A673 (cell line): ENCODE data around the gene MTURN. TPM values are rescaled to one million over a fixed set of nuclear protein-coding genes. Genes with fewer than 3 reads are reported as not detected.

Experiments
- Bru-seq: library from RNA; stranded (reverse); fragments of 400-500 nt; gene quantifications from one replicate; lab custom pipeline; 2021; lab: Mats Ljungman, UMichigan
- BruChase-seq, 2 experiments: library from RNA; stranded (reverse); fragments of 400-500 nt; gene quantifications; one replicate each; lab custom pipeline; 2021; lab: Mats Ljungman, UMichigan
- BruUV-seq: library from RNA; stranded (reverse); fragments of 400-500 nt; replicated peaks from 2 replicates; lab custom pipeline; 2021; lab: Mats Ljungman, UMichigan
- CTCF ChIA-PET: fragments of 300-600 bp; sonication (Branson Sonifier 250); formaldehyde crosslinking; loops from one replicate; lab custom pipeline; 2022; ENCODE audit warnings: antibody characterized with exemption; lab: Charles Lee
- POLR2A ChIA-PET: fragments of 300-600 bp; sonication (Branson Sonifier 250); formaldehyde crosslinking; loops from one replicate; lab custom pipeline; 2022; ENCODE audit warnings: antibody characterized with exemption; ENCODE audit not compliant: low non-redundant PET; lab: Charles Lee
- DNase-seq: peaks from one replicate; pipeline ENCODE4 v3.0.0-alpha.2; 2015; ENCODE audit warnings: low spot score
- H3K27ac ChIP-seq: fragments of 200-600 bp; sonication (generic); 2 replicates; pipeline ENCODE4 v1.5.1; 2016; ENCODE audit warnings: mixed run types, low read depth, mild to moderate bottlenecking, mixed read lengths, antibody characterized with exemption, low read length; ENCODE audit not compliant: poor library complexity, severe bottlenecking
- H3K27me3 ChIP-seq: fragments of 200-600 bp; sonication (generic); replicated peaks from 2 replicates; pipeline ENCODE4 v1.6.1; 2017; ENCODE audit warnings: mixed run types, low read depth, mild to moderate bottlenecking, mixed read lengths, antibody characterized with exemption, low read length; ENCODE audit not compliant: insufficient read depth, poor library complexity
- H3K36me3 ChIP-seq: fragments of 200-600 bp; sonication (generic); 2 replicates; pipeline ENCODE4 v1.6.1; 2016; ENCODE audit warnings: mixed run types, mild to moderate bottlenecking, mixed read lengths, antibody characterized with exemption, low read length; ENCODE audit not compliant: insufficient read depth, poor library complexity, severe bottlenecking
- H3K4me1 ChIP-seq: fragments of 200-600 bp; sonication (generic); 2 replicates; pipeline ENCODE4 v1.6.1; 2017; ENCODE audit warnings: mixed run types, mild to moderate bottlenecking, mixed read lengths, antibody characterized with exemption, low read length; ENCODE audit not compliant: insufficient read depth, poor library complexity, severe bottlenecking
- H3K4me3 ChIP-seq: fragments of 200-600 bp; sonication (generic); 2 replicates; pipeline ENCODE4 v1.5.1; 2016; ENCODE audit warnings: low read depth, mixed run types, mild to moderate bottlenecking, mixed read lengths, low read length; ENCODE audit not compliant: poor library complexity, severe bottlenecking
- H3K9me3 ChIP-seq: fragments of 200-600 bp; sonication (generic); 2 replicates; pipeline ENCODE4 v1.6.1; 2016; ENCODE audit warnings: mixed run types, low read depth, mild to moderate bottlenecking, mixed read lengths, antibody characterized with exemption, low read length; ENCODE audit not compliant: poor library complexity, severe bottlenecking
- CTCF ChIP-seq: fragments of 300-800, 200-600 bp; sonication (generic); conservative IDR thresholded peaks from 2 replicates; pipeline ENCODE4 v1.5.1; 2017; ENCODE audit warnings: low read depth, mild to moderate bottlenecking, antibody characterized with exemption, low read length, moderate library complexity, mixed read lengths
- EZH2 ChIP-seq: fragments of 200-600 bp; sonication (generic); IDR thresholded peaks from 2 replicates; pipeline ENCODE4 v1.6.1; 2017; ENCODE audit warnings: borderline replicate concordance, low read depth, mild to moderate bottlenecking, mixed read lengths, antibody characterized with exemption, low read length; ENCODE audit not compliant: poor library complexity, severe bottlenecking
- intact Hi-C: fragments of 100-400 bp; cut with micrococcal nuclease; formaldehyde crosslinking; loops from one replicate; pipeline ENCODE4 v1.10.0; 2022; ENCODE audit not compliant: unreplicated experiment
- long read RNA-seq: library from polyadenylated mRNA; stranded (forward); transcript quantifications from one replicate; pipeline ENCODE4 v2.0.0, GENCODE V29; 2022
- total RNA-seq: library from RNA; stranded (reverse); gene quantifications from 2 replicates; pipeline ENCODE4 v1.2.3, GENCODE V29; 2021

MTURN gene
- total RNA-seq (2.6 and 3.0 TPM in 2 replicates), Bru-seq, nascent RNA (percentile 38 among the genes with signal in this experiment), BruChase-seq, experiment 1, labeled RNA remaining after a 2-hour chase (percentile 49 among the genes with signal in this experiment), BruChase-seq, experiment 2, labeled RNA remaining after a 6-hour chase (percentile 42 among the genes with signal in this experiment)
- long read RNA-seq, full-length matches to known transcripts, result 1 of 4 reads
- long read RNA-seq, partial matches to known transcripts, result 0 of 4 reads
- long read RNA-seq, other reads (novel, unspliced or antisense), result 3 of 4 reads

DNA sequence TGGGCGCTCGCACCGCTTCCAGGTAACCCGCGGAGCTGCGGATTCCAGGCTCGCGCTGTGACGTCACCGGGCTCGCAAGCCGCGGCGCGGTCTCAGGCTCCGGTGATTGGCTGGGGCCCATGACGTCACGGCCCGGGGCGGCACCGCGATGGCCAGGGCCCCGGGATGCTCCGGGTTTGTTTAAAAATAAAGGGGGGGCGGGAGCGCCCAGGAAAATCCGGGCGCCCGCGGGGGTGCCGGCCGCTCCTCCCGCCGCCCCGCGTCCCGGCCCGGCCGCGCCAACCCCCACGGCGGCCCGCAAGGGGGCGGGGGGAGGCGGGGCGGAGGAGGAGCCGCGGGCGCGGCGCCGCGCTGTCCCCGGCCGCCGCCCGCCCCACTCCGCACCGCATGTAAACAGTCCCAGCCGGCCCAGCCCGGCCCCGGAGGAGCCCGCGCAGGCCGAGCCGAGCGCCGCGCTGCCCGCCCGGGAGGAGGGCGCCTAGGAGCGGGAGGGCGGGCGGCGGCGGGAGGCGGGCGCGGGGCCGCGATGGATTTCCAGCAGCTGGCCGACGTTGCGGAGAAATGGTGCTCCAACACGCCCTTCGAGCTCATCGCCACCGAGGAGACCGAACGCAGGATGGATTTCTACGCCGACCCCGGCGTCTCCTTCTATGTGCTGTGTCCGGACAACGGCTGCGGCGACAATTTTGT, at the start of gene MTURN:
Gene MTURN, plus strand, starts transcription at position 376 of the 690 bp plus-strand sequence. Its CDS starts 151 bp downstream, at position 527.
- intact Hi-C loops, result no loop called here
- no peak within 1 kb of the TSS for H3K27ac ChIP-seq
- H3K4me3 ChIP-seq, result peak within 1 kb of the TSS; percentile 69
- H3K36me3 ChIP-seq, result no peaks in the 10 kb centered on the region
- ChIA-PET CTCF (no interaction called here), POLR2A (interaction anchor here (0.6 kb wide), 2 partner anchors 13 to 1393 kb away, joined by 3 read pairs; no protein-coding TSS in a partner anchor)
- no TSS peak for BruUV-seq
- H3K9me3 ChIP-seq, result no peaks in the 10 kb centered on the region
- TF ChIP-seq CTCF, result no peak
- no peak for TF ChIP-seq EZH2
- no peaks in the 10 kb centered on the region for H3K4me1 ChIP-seq
- H3K27me3 ChIP-seq, result peaks cover 5% of the 10 kb centered on the region
- DNase-seq, result peak; percentile 87

GRCh38 chr7:30086529-30086928, 48.3 kb upstream of the MTURN start:
- no peaks in the 10 kb centered on the region for H3K36me3 ChIP-seq
- H3K27ac ChIP-seq, result no peak overlapping the region
- no peak for TF ChIP-seq CTCF
- TF ChIP-seq EZH2, result no peak
- DNase-seq, result no peak
- no peaks in the 10 kb centered on the region for H3K9me3 ChIP-seq
- no peak overlapping the region for H3K4me3 ChIP-seq
- ChIA-PET CTCF (interaction anchor here (1.0 kb wide), 1 partner anchor 338 kb away, joined by 3 read pairs; no protein-coding TSS in a partner anchor), POLR2A (no interaction called here)
- no peaks in the 10 kb centered on the region for H3K27me3 ChIP-seq
- intact Hi-C loops, result no loop called here
- no TSS peak for BruUV-seq
- H3K4me1 ChIP-seq, result no peaks in the 10 kb centered on the region

DNA sequence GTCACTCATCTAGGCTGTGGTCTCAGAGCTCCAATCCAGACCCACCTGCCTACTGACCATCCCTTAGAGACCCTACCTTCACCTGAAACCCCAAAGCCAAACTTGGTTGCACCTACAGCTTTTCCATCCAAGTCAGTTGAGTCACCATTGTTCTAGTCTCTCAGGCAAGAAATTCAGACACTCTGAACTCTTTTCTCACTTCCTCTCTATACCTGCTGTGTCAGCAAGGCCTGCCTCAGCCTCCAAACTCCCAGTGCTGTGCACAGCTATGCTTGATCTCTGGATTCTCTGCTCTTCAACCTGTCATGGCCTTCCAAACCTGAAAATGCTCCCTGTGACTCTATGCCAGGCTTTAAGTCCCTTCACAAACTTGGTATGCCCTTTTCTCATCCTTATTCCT, 47.4 kb upstream of the MTURN start:
- CTCF ChIA-PET, result no interaction called here
- intact Hi-C loops, result no loop called here
- Histone ChIP-seq H3K27ac (no peak overlapping the region), H3K36me3 (no peaks in the 10 kb centered on the region), H3K27me3 (no peaks in the 10 kb centered on the region), H3K4me1 (no peaks in the 10 kb centered on the region), H3K9me3 (no peaks in the 10 kb centered on the region), H3K4me3 (no peak overlapping the region)
- no peak for DNase-seq
- no TSS peak for BruUV-seq
- no peak for TF ChIP-seq CTCF
- TF ChIP-seq EZH2, result no peak
- POLR2A ChIA-PET, result no interaction called here
